Peyer's patch (tissue), 4 donors: ENCODE measurements around the gene ACACA. TPM values are rescaled to one million over a fixed set of nuclear protein-coding genes. Genes with fewer than 3 reads are reported as not detected.

Experiments used
- DNase-seq, 3 donors: peaks; one replicate each; pipeline ENCODE4 v3.0.0-alpha.2; 2017 to 2019
- H3K27ac ChIP-seq, 4 donors: fragments of 200-600 bp; sonication (generic); one replicate each; pipeline ENCODE4 v1.5.1; 2016 to 2019
- H3K27me3 ChIP-seq, 2 donors: fragments of 200-600 bp; sonication (generic); one replicate each; pipeline ENCODE4 v1.5.1; 2019
- H3K36me3 ChIP-seq, 3 donors: fragments of 200-600 bp; sonication (generic); one replicate each; pipeline ENCODE4 v1.5.1; 2016 to 2019
- H3K4me1 ChIP-seq, 4 donors: fragments of 200-600 bp; sonication (generic); one replicate each; pipeline ENCODE4 v1.5.1; 2016 to 2019
- H3K4me3 ChIP-seq, 4 donors: fragments of 200-600 bp; sonication (generic); 1 replicate in 3 of 4; 2 replicates in 1 of 4; pipeline ENCODE4 v1.5.1; 2016 to 2019; ENCODE audit warnings: mild to moderate bottlenecking in 1 of 4
- H3K9me3 ChIP-seq, 4 donors: fragments of 200-600 bp; sonication (generic); one replicate each; pipeline ENCODE4 v1.5.1; 2016 to 2019; ENCODE audit warnings: mild to moderate bottlenecking in 1 of 4
- POLR2A ChIP-seq, 2 donors: fragments of 450-650 bp; IDR thresholded peaks; one replicate each; pipeline ENCODE4 v1.5.1; 2017; ENCODE audit warnings: antibody characterized with exemption in 2 of 2, mild to moderate bottlenecking in 2 of 2, moderate library complexity in 2 of 2
- total RNA-seq, 4 donors: library from RNA; depleted of rRNA; stranded (reverse); fragments of >200 nt; gene quantifications; one replicate each; pipeline ENCODE4 v1.1.0, GENCODE V29; 2016
- TF ChIP-seq, protein P1 (sequence below), 6 experiments: fragments of 450-650 bp in 4 of 6; fragments of 200-600 bp in 2 of 6; sonication (generic) in 1 of 6; IDR thresholded peaks; one replicate each; pipeline ENCODE4 v1.5.1; 2017 to 2019; ENCODE audit warnings: antibody characterized with exemption in 6 of 6, mild to moderate bottlenecking in 3 of 6, moderate library complexity in 1 of 6

ACACA gene
- total RNA-seq, 4 donors from 2014 or later, result 31.7 to 71.7 (median 43.0) TPM

DNA sequence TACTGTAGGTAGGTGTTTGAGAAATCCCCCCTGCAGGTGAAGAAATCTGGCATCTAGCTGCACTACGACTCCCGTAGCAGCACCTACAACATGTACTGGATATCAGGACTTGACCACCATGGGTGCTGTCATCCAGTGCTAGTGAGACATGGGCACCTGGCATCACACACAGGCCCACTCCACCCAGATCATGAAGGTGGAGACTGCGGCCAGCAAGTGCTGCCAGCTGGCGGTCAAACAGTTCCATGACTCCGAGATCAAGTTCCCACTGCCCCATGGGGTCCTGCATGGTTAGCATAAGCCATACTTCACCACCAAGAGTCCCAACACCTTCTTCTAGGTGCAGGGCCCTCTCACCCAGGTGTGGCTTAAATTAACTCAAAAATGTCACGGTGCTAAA, 243.8 kb downstream of the ACACA start:
- H3K4me1 ChIP-seq, result no peaks in the 10 kb centered on the region
- no peaks in the 10 kb centered on the region for H3K27me3 ChIP-seq
- H3K4me3 ChIP-seq, result no peak overlapping the region
- TF ChIP-seq POLR2A (IDR thresholded peaks at IDR 0.05), result no peak
- TF ChIP-seq, protein P1, sequence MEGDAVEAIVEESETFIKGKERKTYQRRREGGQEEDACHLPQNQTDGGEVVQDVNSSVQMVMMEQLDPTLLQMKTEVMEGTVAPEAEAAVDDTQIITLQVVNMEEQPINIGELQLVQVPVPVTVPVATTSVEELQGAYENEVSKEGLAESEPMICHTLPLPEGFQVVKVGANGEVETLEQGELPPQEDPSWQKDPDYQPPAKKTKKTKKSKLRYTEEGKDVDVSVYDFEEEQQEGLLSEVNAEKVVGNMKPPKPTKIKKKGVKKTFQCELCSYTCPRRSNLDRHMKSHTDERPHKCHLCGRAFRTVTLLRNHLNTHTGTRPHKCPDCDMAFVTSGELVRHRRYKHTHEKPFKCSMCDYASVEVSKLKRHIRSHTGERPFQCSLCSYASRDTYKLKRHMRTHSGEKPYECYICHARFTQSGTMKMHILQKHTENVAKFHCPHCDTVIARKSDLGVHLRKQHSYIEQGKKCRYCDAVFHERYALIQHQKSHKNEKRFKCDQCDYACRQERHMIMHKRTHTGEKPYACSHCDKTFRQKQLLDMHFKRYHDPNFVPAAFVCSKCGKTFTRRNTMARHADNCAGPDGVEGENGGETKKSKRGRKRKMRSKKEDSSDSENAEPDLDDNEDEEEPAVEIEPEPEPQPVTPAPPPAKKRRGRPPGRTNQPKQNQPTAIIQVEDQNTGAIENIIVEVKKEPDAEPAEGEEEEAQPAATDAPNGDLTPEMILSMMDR (IDR thresholded peaks at IDR 0.05), result no peak
- no peaks in the 10 kb centered on the region for H3K36me3 ChIP-seq
- no peak overlapping the region for H3K27ac ChIP-seq
- no peaks in the 10 kb centered on the region for H3K9me3 ChIP-seq
- no peak for DNase-seq

DNA sequence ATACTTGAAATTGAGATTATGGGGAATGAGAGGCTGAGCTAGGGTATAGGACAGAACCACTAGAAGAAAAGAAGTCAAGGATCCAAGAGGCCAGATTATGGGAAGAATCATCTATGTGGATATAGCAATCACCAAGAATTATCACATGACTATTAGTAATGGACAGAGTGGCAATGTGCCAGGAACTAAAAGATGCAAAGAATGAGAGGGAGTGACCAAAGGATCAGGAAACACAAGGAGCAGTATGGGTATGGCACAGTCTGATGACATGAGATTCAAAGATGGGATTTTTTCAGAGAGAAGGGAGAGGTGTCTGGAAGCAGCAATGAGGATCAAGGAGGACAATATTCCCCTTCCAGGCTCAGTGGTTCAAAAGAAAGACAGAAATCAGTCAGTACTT, 245.7 kb downstream of the ACACA start:
- Histone ChIP-seq H3K9me3 (no peaks in the 10 kb centered on the region), H3K27ac (no peak overlapping the region), H3K36me3 (no peaks in the 10 kb centered on the region), H3K4me3 (no peak overlapping the region), H3K27me3 (no peaks in the 10 kb centered on the region), H3K4me1 (no peaks in the 10 kb centered on the region)
- DNase-seq, result no peak
- TF ChIP-seq, protein P1 (IDR thresholded peaks at IDR 0.05), result no peak
- TF ChIP-seq POLR2A (IDR thresholded peaks at IDR 0.05), result no peak

DNA sequence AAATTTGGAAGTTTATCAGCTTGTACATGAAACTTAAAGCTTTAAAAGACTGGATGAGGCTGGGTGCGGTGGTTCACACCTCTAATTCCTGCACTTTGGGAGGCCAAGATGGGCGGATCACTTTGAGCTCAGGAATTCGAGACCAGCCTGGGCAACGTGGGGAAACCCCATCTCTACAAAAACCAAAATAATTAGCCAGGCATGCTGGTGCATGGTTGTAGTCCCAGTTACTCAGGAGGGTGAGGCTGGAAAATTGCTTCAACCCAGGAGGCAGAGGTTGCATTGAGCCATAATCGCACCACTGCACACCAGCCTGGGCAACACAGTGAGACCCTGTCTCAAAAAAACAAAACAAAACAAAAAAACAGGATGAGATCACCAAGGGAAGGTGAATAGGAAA, 248.3 kb downstream of the ACACA start:
- H3K27ac ChIP-seq, result no peak overlapping the region
- H3K4me3 ChIP-seq, result no peak overlapping the region
- no peak for TF ChIP-seq POLR2A (IDR thresholded peaks at IDR 0.05)
- TF ChIP-seq, protein P1 (IDR thresholded peaks at IDR 0.05), result no peak
- peaks cover 0 to 4% (median 0%) of the 10 kb centered on the region in 3 donors for H3K36me3 ChIP-seq
- no peak for DNase-seq
- no peaks in the 10 kb centered on the region for H3K9me3 ChIP-seq
- H3K27me3 ChIP-seq, result no peaks in the 10 kb centered on the region
- H3K4me1 ChIP-seq, result no peaks in the 10 kb centered on the region

DNA sequence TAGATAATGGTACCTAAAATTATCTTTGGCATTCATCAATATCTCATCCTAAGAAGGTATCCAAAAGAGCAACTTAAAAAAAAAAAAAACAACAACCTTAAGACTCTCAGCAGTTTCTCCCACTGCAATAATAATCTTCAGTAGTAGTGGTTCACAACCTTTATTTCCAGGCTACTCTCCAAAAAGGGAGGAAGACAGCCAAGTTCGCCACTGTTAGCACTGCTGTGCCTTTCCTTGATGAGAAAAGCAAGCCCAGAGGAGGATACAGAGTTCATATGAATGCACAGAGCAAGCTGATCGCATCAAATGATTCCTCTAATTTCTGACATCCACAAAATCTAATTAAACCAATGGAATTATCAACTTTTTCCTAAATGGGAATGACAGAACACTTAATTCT, 258.5 kb downstream of the ACACA start:
- H3K27me3 ChIP-seq, result no peaks in the 10 kb centered on the region
- H3K4me1 ChIP-seq, result no peaks in the 10 kb centered on the region
- no peaks in the 10 kb centered on the region for H3K9me3 ChIP-seq
- no peak overlapping the region for H3K27ac ChIP-seq
- TF ChIP-seq, protein P1 (IDR thresholded peaks at IDR 0.05), result no peak
- TF ChIP-seq POLR2A (IDR thresholded peaks at IDR 0.05), result no peak
- no peak overlapping the region for H3K4me3 ChIP-seq
- H3K36me3 ChIP-seq, result peaks cover 0 to 11% (median 0%) of the 10 kb centered on the region in 3 donors
- DNase-seq, result no peak

DNA sequence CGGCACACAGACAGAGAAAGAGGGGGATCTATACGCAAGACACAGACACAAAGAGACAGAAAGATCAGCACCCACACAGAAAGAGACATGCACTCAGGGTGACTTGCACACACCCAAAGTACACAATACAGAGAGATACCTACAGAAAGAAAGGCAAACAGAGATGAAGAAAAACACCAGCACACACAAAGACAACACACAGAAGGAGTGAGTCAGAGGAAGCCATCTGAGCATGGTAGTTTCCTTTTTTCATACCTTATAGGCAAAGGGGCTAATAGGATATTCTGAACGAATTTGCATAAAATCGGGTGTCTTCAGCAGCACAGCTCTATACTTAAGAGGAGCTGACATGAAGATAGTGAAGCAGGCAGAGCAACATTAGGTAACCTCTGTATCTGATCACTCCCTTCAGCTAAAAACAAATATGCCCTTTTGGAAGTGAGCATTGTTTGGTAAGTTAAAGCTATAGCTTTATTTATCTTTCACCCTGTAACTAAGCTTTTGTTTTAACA, 259.3 kb downstream of the ACACA start:
- H3K4me3 ChIP-seq, result no peak overlapping the region
- no peaks in the 10 kb centered on the region for H3K27me3 ChIP-seq
- H3K9me3 ChIP-seq, result no peaks in the 10 kb centered on the region
- peaks cover 0 to 11% (median 0%) of the 10 kb centered on the region in 3 donors for H3K36me3 ChIP-seq
- TF ChIP-seq, protein P1 (IDR thresholded peaks at IDR 0.05), result no peak
- no peak for TF ChIP-seq POLR2A (IDR thresholded peaks at IDR 0.05)
- no peak overlapping the region for H3K27ac ChIP-seq
- no peaks in the 10 kb centered on the region for H3K4me1 ChIP-seq
- no peak for DNase-seq
